Activated B cell treated with CpG ODN at 0.5 μM for 24 hours (primary cell): Measurements from ENCODE around the gene TOP3B. TPM values are rescaled to one million over a fixed set of nuclear protein-coding genes. Genes with fewer than 3 reads are reported as not detected.

Experiments used
- ATAC-seq: fragments of 200-7000 bp; cut with Tn5 transposase; one replicate; pipeline ENCODE4 v1.10.0; 2021; ENCODE audit warnings: low read depth, mild to moderate bottlenecking, moderate library complexity
- CTCF ChIA-PET: fragments of 350-600 bp; sonication (Branson Sonifier 250); formaldehyde crosslinking; loops from one replicate; lab custom pipeline; 2021; ENCODE audit warnings: antibody characterized with exemption; lab: Charles Lee
- POLR2A ChIA-PET: fragments of 350-600 bp; sonication (Branson Sonifier 250); formaldehyde crosslinking; loops from one replicate; lab custom pipeline; 2021; ENCODE audit warnings: antibody characterized with exemption; lab: Charles Lee
- DNase-seq: peaks from one replicate; pipeline ENCODE4 v3.0.0; 2022
- H3K27ac Mint-ChIP-seq: one replicate; pipeline ENCODE4 v1.8.0; 2020; ENCODE audit warnings: mixed read lengths
- H3K27me3 Mint-ChIP-seq: one replicate; pipeline ENCODE4 v1.8.0; 2021; ENCODE audit warnings: mixed read lengths
- H3K36me3 Mint-ChIP-seq: one replicate; pipeline ENCODE4 v1.8.0; 2021; ENCODE audit warnings: low read depth, mixed read lengths
- H3K4me1 Mint-ChIP-seq: one replicate; pipeline ENCODE4 v1.8.0; 2021; ENCODE audit warnings: mixed read lengths
- H3K4me3 Mint-ChIP-seq: one replicate; pipeline ENCODE4 v1.8.0; 2020; ENCODE audit warnings: mild to moderate bottlenecking, mixed read lengths
- H3K9me3 Mint-ChIP-seq: one replicate; pipeline ENCODE4 v1.8.0; 2020; ENCODE audit warnings: mixed read lengths
- CTCF ChIP-seq: fragments of 200-600 bp; IDR thresholded peaks from one replicate; pipeline ENCODE4 v1.8.0; 2022; ENCODE audit warnings: antibody characterized with exemption, mild to moderate bottlenecking
- intact Hi-C: fragments of 100-400 bp; cut with micrococcal nuclease; formaldehyde crosslinking; loops from one replicate; pipeline ENCODE4 v1.15.1; 2024
- total RNA-seq: library from RNA; stranded (reverse); gene quantifications from 2 replicates; pipeline ENCODE4 v1.2.3, GENCODE V29; 2022

TOP3B gene
- total RNA-seq, 1 donor from 2014 or later, result 83.4 TPM

GRCh38 chr22:21926728-21927127 lies 55.9 kb downstream of the TOP3B start:
- TF ChIP-seq CTCF, result no peak
- peaks cover 4% of the 10 kb centered on the region for H3K4me1 Mint-ChIP-seq
- no peak overlapping the region for H3K27ac Mint-ChIP-seq
- H3K36me3 Mint-ChIP-seq, result peaks cover 32% of the 10 kb centered on the region
- POLR2A ChIA-PET, result interaction anchor here (0.7 kb wide), 1 partner anchor 68 kb away, joined by 7 read pairs; no protein-coding TSS in a partner anchor
- intact Hi-C loops, result no loop called here
- ATAC-seq (no peak), DNase-seq (no peak)
- no peak overlapping the region for H3K4me3 Mint-ChIP-seq
- no peaks in the 10 kb centered on the region for H3K9me3 Mint-ChIP-seq
- no peaks in the 10 kb centered on the region for H3K27me3 Mint-ChIP-seq
- CTCF ChIA-PET, result no interaction called here

- Mint-ChIP-seq H3K27ac (no peak overlapping the region), H3K4me3 (no peak overlapping the region), H3K36me3 (peaks cover 6% of the 10 kb centered on the region), H3K4me1 (peaks cover 4% of the 10 kb centered on the region), H3K27me3 (no peaks in the 10 kb centered on the region), H3K9me3 (no peaks in the 10 kb centered on the region)
- intact Hi-C loops, result no loop called here
- TF ChIP-seq CTCF, result no peak
- ChIA-PET CTCF (no interaction called here), POLR2A (no interaction called here)
- no peak for DNase-seq
- ATAC-seq, result no peak
Measured at GRCh38 chr22:21923163-21923561, 59.4 kb downstream of the TOP3B start.

DNA sequence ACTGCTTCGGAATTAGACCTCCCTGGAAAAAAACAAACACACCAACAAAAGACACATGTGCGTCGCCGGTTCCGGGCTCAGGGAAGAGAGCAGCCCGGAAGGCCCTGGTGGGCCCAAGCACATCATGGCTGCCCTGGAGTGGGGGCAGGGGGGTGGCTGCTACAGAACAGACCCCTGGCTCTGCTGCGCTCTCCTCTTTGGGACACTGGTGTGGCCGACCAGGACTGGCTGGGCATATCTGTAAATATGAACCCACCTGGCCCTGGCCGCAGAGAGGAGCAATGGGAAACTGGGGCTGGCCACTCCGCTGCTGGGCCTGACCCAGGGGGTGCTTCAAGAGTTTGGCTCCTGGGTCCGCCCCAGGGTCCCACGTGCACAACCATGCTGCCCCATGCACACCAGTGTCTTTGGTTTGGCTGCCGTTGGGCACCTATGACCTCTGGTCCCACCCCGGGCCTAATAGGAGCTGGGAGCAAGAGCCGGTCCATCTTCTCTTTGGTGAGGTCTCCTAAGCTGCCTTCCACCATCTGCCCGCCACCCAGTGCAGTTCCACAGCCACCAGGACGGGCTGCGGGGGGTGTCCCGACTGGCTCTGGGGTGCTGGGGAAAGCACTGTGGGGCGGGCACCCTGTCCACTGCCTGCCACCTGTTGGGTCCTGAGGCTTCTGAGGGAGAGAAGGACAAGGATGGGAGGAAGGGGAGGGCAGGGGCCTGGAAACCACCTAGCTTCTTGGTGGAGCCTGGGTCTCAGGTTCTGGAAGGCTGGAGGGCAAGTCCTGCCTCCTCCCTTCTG lies 60.0 kb downstream of the TOP3B start:
- Mint-ChIP-seq H3K27ac (no peak overlapping the region), H3K4me1 (peaks cover 4% of the 10 kb centered on the region), H3K4me3 (no peak overlapping the region), H3K9me3 (no peaks in the 10 kb centered on the region), H3K36me3 (peaks cover 5% of the 10 kb centered on the region), H3K27me3 (no peaks in the 10 kb centered on the region)
- DNase-seq (no peak), ATAC-seq (no peak)
- ChIA-PET CTCF (no interaction called here), POLR2A (no interaction called here)
- TF ChIP-seq CTCF, result no peak
- intact Hi-C loops, result no loop called here

DNA sequence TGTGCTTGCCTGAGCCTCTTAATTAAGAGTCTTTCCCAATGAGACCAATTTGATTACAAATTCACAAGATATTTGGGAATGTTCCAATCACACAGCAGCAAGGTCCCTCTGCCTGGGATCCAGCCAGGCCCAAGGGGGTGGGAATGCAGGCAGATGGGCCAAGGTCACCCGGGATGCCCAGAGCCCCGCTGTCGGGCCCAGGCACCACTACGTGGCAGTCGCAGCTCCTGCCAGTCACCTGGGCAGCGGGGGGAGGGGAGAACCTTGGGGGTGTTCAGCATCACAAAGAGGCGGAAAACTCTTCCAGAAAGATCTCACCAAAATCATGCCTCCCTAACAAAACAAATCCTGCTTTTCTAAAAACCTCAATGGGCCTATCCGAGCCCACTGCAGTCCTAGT lies 60.9 kb downstream of the TOP3B start:
- Mint-ChIP-seq H3K27me3 (no peaks in the 10 kb centered on the region), H3K4me1 (no peaks in the 10 kb centered on the region), H3K36me3 (peaks cover 5% of the 10 kb centered on the region), H3K27ac (no peak overlapping the region), H3K9me3 (no peaks in the 10 kb centered on the region), H3K4me3 (no peak overlapping the region)
- no peak for TF ChIP-seq CTCF
- CTCF ChIA-PET, result no interaction called here
- ATAC-seq (no peak), DNase-seq (no peak)
- intact Hi-C loops, result no loop called here
- POLR2A ChIA-PET, result no interaction called here

DNA sequence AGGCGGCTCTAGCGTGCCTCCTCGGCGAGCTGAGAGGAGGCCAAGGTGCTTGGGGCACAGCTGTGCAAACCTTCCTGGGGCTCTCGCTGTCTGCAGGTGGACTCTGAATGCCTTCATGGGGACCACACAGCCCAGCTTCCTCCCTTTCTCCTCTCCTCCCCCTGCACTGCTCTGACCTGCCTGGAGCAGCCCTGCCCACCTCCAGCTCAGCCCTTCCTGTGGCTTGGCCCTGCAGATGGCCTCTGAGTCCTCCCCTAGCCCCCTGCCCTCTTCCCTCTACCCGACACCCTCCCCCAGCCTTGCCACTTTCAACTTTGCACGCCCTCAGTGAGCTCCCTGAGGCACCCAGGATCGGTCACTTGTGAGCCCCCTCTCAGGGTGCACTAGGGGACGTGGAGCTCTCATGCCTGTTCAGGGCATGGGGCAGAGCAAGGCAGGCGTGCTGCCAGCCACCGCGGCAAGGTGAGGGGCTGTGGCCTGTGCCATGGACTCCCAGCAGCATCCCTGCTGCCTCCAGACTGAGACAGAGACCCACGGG lies 61.3 kb downstream of the TOP3B start:
- intact Hi-C loops, result no loop called here
- Mint-ChIP-seq H3K27me3 (no peaks in the 10 kb centered on the region), H3K36me3 (peaks cover 5% of the 10 kb centered on the region), H3K27ac (no peak overlapping the region), H3K9me3 (no peaks in the 10 kb centered on the region), H3K4me1 (no peaks in the 10 kb centered on the region), H3K4me3 (no peak overlapping the region)
- ATAC-seq (no peak), DNase-seq (no peak)
- ChIA-PET POLR2A (no interaction called here), CTCF (interaction anchor here (2.4 kb wide), 1 partner anchor 15 kb away, joined by 6 read pairs; no protein-coding TSS in a partner anchor)
- TF ChIP-seq CTCF, result no peak
